Measurements from ENCODE around the gene MZB1.
A peak's percentile ranks its signal among the peaks of the same experiment; 100 is the strongest.

Gene MZB1

DNA sequence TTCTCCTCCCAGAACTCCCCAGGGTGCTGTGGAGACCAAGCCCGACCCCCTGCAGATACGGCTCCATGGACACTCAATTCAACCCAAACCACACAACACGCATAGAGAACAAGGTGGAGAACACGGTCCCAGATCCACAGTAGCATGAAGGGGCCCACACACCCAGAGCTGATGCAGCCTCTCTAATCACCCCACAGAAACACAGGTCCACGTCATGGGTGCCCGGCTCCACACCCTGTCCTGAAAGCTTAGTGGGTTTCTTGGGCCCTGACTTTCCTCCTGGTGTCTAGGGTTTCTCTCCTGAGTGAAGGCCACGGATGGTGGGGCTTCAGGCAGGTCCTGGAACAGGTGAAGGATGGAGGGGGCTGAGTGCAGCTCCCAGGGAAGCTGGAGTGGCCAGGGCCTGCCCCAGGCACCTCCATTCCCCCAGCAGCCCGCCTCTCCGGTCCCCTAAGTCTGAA is 5.1 kb downstream of the MZB1 start:
- H3K4me3 ChIP-seq (ENCODE audit: low read depth, low read length) = no peak overlapping the region
- no peak overlapping the region for H3K9ac ChIP-seq
- peaks cover 23% of the 10 kb centered on the region for H3K4me1 ChIP-seq
- no peaks in the 10 kb centered on the region for H3K27me3 ChIP-seq (ENCODE audit: control insufficient read depth, insufficient read depth, low read length)
- H3K27ac ChIP-seq = no peak overlapping the region
- no peak overlapping the region for H3K4me2 ChIP-seq (ENCODE audit: low read length)
- peaks cover 4% of the 10 kb centered on the region for H3K79me2 ChIP-seq
- no peak for TF ChIP-seq CTCF (IDR thresholded peaks at IDR 0.05)
- no peaks in the 10 kb centered on the region for H3K36me3 ChIP-seq (ENCODE audit: control insufficient read depth, insufficient read depth, low read length)
- H2AFZ ChIP-seq = peak overlapping the region; percentile 73
- H3K9me3 ChIP-seq (ENCODE audit: control insufficient read depth, low read length) = no peaks in the 10 kb centered on the region

DNA sequence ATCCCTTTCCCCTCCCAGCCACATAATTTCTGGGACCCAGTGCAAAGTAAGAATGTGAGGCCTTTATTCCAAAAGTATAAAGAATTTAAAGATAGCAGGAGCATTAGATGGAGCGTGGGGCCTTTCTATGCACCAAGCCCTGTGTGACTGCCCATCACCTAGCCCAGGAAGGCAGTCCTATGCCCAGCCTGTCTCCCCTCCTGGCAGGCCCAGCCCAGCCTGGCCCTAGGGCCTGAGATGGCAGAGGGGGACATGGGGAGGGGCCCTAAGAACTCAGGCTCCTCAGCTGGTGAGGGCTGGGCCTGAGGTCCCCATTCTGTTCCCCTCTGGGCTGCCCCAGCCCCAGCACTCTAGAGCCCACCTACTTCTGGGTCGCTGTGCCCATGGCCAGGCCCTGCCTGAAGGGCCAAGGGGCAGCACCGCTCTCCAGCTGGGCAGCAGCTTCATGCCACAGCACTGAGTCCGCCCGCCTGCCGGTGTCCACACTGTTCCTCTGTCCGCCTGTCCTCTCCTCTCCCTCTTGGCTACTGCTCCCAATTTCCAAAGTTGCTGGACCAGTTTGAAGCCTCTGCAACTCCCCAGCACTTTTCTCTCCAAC is 5.6 kb downstream of the MZB1 start:
- Histone ChIP-seq H3K27me3 (ENCODE audit: control insufficient read depth, insufficient read depth, low read length) (no peaks in the 10 kb centered on the region), H3K27ac (no peak overlapping the region), H3K4me1 (peaks cover 23% of the 10 kb centered on the region), H3K79me2 (peaks cover 4% of the 10 kb centered on the region), H3K36me3 (ENCODE audit: control insufficient read depth, insufficient read depth, low read length) (no peaks in the 10 kb centered on the region), H2AFZ (peak overlapping the region; percentile 73), H3K9me3 (ENCODE audit: control insufficient read depth, low read length) (no peaks in the 10 kb centered on the region), H3K4me3 (ENCODE audit: low read depth, low read length) (no peak overlapping the region), H3K9ac (no peak overlapping the region), H3K4me2 (ENCODE audit: low read length) (no peak overlapping the region)
- no peak for TF ChIP-seq CTCF (IDR thresholded peaks at IDR 0.05)

GRCh38 chr5:139383275-139383992 is 6.3 kb downstream of the MZB1 start, which contains the start of gene SLC23A1:
Gene SLC23A1, minus strand, starts transcription at chr5:139383297. Its CDS starts 44 bp downstream, at chr5:139383253.
- H3K9ac ChIP-seq = no peak within 1 kb of the TSS
- peaks cover 4% of the 10 kb centered on the region for H3K79me2 ChIP-seq
- no peaks in the 10 kb centered on the region for H3K36me3 ChIP-seq (ENCODE audit: control insufficient read depth, insufficient read depth, low read length)
- no peak within 1 kb of the TSS for H3K4me2 ChIP-seq (ENCODE audit: low read length)
- H3K4me1 ChIP-seq = peaks cover 23% of the 10 kb centered on the region
- TF ChIP-seq CTCF (IDR thresholded peaks at IDR 0.05) = no peak
- H3K9me3 ChIP-seq (ENCODE audit: control insufficient read depth, low read length) = no peaks in the 10 kb centered on the region
- no peak within 1 kb of the TSS for H3K4me3 ChIP-seq (ENCODE audit: low read depth, low read length)
- H3K27ac ChIP-seq = peak within 1 kb of the TSS; percentile 39
- no peaks in the 10 kb centered on the region for H3K27me3 ChIP-seq (ENCODE audit: control insufficient read depth, insufficient read depth, low read length)
- H2AFZ ChIP-seq = peak within 1 kb of the TSS; percentile 76

- no peak for TF ChIP-seq CTCF (IDR thresholded peaks at IDR 0.05)
- Histone ChIP-seq H3K4me1 (peaks cover 23% of the 10 kb centered on the region), H2AFZ (no peak overlapping the region), H3K9ac (no peak overlapping the region), H3K4me3 (ENCODE audit: low read depth, low read length) (no peak overlapping the region), H3K9me3 (ENCODE audit: control insufficient read depth, low read length) (no peaks in the 10 kb centered on the region), H3K36me3 (ENCODE audit: control insufficient read depth, insufficient read depth, low read length) (no peaks in the 10 kb centered on the region), H3K79me2 (peaks cover 4% of the 10 kb centered on the region), H3K27me3 (ENCODE audit: control insufficient read depth, insufficient read depth, low read length) (no peaks in the 10 kb centered on the region), H3K4me2 (ENCODE audit: low read length) (no peak overlapping the region), H3K27ac (peak overlapping the region; percentile 39)
Observed at GRCh38 chr5:139382807-139383206, 6.9 kb downstream of the MZB1 start.
